ENCODE results near the gene ZNF19. TPM values are rescaled to one million over a fixed set of nuclear protein-coding genes. Genes with fewer than 3 reads are reported as not detected.

Gene ZNF19
- total and polyA plus RNA-seq, 7 donors = 0.92 to 2.2 (median 1.2) TPM

- intact Hi-C loops (cut with DNase I) = no loop called here
- Histone ChIP-seq H3K4me1 (no peaks in the 10 kb centered on the region), H3K4me3 (no peak overlapping the region), H3K27me3 (ENCODE audit: insufficient read depth in 3 of 3, low read length in 2 of 3) (peaks cover 0 to 22% (median 2%) of the 10 kb centered on the region in 3 donors), H3K9me3 (no peaks in the 10 kb centered on the region), H3K36me3 (ENCODE audit: insufficient read depth in 1 of 2, low read depth in 1 of 2) (no peaks in the 10 kb centered on the region), H3K27ac (no peak overlapping the region)
- 80 to 81% (median 80%) methylated on average over 14 of the region's 14 CpGs for WGBS, 3 donors
- ATAC-seq = no peak
- TF ChIP-seq CTCF (IDR thresholded peaks at IDR 0.05) = no peak
- no peak for DNase-seq
Observed at GRCh38 chr16:71431176-71431575, 57.9 kb downstream of the ZNF19 start.

- 71 to 73% (median 71%) methylated on average over 6 of the region's 6 CpGs for WGBS, 3 donors
- no peak for TF ChIP-seq CTCF (IDR thresholded peaks at IDR 0.05)
- H3K4me1 ChIP-seq = no peaks in the 10 kb centered on the region
- no peak overlapping the region for H3K27ac ChIP-seq
- no peak for ATAC-seq
- H3K9me3 ChIP-seq = no peaks in the 10 kb centered on the region
- intact Hi-C loops (cut with DNase I) = no loop called here
- no peak overlapping the region for H3K4me3 ChIP-seq
- H3K36me3 ChIP-seq (ENCODE audit: insufficient read depth in 1 of 2, low read depth in 1 of 2) = no peaks in the 10 kb centered on the region
- DNase-seq = no peak
- H3K27me3 ChIP-seq (ENCODE audit: insufficient read depth in 3 of 3, low read length in 2 of 3) = peaks cover 0 to 27% (median 6%) of the 10 kb centered on the region in 3 donors
Observed at GRCh38 chr16:71430744-71431143, 58.4 kb downstream of the ZNF19 start.

- ATAC-seq = no peak
- intact Hi-C loops (cut with DNase I) = no loop called here
- H3K9me3 ChIP-seq = no peaks in the 10 kb centered on the region
- no peak overlapping the region for H3K4me3 ChIP-seq
- no peaks in the 10 kb centered on the region for H3K36me3 ChIP-seq (ENCODE audit: insufficient read depth in 1 of 2, low read depth in 1 of 2)
- no peak for TF ChIP-seq CTCF (IDR thresholded peaks at IDR 0.05)
- no peak for DNase-seq
- H3K27me3 ChIP-seq (ENCODE audit: insufficient read depth in 3 of 3, low read length in 2 of 3) = peaks cover 0 to 28% (median 12%) of the 10 kb centered on the region in 3 donors
- WGBS, 3 donors = 68 to 79% (median 71%) methylated on average over 3 of the region's 3 CpGs
- no peak overlapping the region for H3K27ac ChIP-seq
- H3K4me1 ChIP-seq = no peaks in the 10 kb centered on the region
Observed at GRCh38 chr16:71429581-71429980, 59.5 kb downstream of the ZNF19 start.

GRCh38 chr16:71428883-71429282 is 60.2 kb downstream of the ZNF19 start:
- 86 to 87% (median 86%) methylated on average over 2 of the region's 2 CpGs for WGBS, 3 donors
- Histone ChIP-seq H3K9me3 (no peaks in the 10 kb centered on the region), H3K4me3 (no peak overlapping the region), H3K4me1 (no peaks in the 10 kb centered on the region), H3K36me3 (ENCODE audit: insufficient read depth in 1 of 2, low read depth in 1 of 2) (no peaks in the 10 kb centered on the region), H3K27me3 (ENCODE audit: insufficient read depth in 3 of 3, low read length in 2 of 3) (peaks cover 0 to 33% (median 13%) of the 10 kb centered on the region in 3 donors), H3K27ac (no peak overlapping the region)
- DNase-seq (no peak), ATAC-seq (no peak)
- no peak for TF ChIP-seq CTCF (IDR thresholded peaks at IDR 0.05)
- intact Hi-C loops (cut with DNase I) = no loop called here

GRCh38 chr16:71428385-71428784 is 60.7 kb downstream of the ZNF19 start:
- Histone ChIP-seq H3K27ac (no peak overlapping the region), H3K27me3 (ENCODE audit: insufficient read depth in 3 of 3, low read length in 2 of 3) (peaks cover 0 to 38% (median 13%) of the 10 kb centered on the region in 3 donors), H3K9me3 (no peaks in the 10 kb centered on the region), H3K4me3 (no peak overlapping the region), H3K36me3 (ENCODE audit: insufficient read depth in 1 of 2, low read depth in 1 of 2) (no peaks in the 10 kb centered on the region), H3K4me1 (no peaks in the 10 kb centered on the region)
- ATAC-seq (no peak), DNase-seq (no peak)
- intact Hi-C loops (cut with DNase I) = no loop called here
- no peak for TF ChIP-seq CTCF (IDR thresholded peaks at IDR 0.05)

Data from psoas muscle (tissue), 8 donors.